GM18508 (cell line): ENCODE data around the gene JAG2.

Source experiments
- ATAC-seq: cut with Tn5 transposase; IDR thresholded peaks from one replicate; pipeline ENCODE4 v1.9.1; 2021; ENCODE audit warnings: moderate number of reproducible peaks; ENCODE audit not compliant: insufficient read depth, unreplicated experiment

JAG2 gene

DNA sequence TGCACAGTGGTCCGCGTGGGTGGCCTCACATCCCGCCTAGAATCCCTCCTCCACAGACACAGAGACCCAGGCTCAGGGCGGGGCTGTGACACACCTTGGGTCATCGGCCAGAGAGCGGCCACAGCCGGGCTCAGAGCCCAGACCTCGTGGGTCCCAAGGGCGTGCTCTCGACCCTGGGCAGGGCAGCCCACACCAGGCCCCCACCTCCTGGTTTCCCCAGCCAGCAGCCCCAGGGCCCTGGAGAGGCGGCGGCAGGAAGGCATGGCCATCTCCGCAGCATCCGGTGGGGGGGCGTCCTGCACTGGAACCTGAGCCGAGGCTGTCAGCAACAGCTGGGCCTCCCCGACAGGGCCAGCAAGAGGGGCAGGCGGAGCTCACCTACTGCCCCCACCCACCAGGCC lies 15.2 kb downstream of the JAG2 start:
- ATAC-seq, result no peak

DNA sequence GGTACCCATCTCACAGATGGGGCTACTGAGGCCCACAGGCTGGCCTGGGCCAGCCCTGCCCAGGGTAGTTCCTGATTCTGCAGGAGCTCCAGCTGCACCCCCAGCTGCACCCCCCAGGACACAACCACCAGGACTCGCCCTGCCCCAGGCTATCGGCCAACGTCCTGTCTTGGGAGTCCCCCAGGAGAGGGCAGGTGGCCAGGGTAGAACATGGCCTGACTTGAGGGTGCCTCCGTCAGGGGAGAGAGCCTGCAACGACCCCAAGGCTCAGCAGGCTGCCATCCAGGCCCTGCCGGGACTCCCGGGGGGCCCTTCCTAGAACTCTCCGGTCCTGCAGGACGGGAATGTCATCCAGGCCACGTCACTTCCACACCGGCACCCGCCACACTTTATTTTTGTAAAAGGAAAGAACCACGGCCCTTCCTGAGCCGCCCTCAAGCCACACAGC lies 15.8 kb downstream of the JAG2 start:
- no peak for ATAC-seq

DNA sequence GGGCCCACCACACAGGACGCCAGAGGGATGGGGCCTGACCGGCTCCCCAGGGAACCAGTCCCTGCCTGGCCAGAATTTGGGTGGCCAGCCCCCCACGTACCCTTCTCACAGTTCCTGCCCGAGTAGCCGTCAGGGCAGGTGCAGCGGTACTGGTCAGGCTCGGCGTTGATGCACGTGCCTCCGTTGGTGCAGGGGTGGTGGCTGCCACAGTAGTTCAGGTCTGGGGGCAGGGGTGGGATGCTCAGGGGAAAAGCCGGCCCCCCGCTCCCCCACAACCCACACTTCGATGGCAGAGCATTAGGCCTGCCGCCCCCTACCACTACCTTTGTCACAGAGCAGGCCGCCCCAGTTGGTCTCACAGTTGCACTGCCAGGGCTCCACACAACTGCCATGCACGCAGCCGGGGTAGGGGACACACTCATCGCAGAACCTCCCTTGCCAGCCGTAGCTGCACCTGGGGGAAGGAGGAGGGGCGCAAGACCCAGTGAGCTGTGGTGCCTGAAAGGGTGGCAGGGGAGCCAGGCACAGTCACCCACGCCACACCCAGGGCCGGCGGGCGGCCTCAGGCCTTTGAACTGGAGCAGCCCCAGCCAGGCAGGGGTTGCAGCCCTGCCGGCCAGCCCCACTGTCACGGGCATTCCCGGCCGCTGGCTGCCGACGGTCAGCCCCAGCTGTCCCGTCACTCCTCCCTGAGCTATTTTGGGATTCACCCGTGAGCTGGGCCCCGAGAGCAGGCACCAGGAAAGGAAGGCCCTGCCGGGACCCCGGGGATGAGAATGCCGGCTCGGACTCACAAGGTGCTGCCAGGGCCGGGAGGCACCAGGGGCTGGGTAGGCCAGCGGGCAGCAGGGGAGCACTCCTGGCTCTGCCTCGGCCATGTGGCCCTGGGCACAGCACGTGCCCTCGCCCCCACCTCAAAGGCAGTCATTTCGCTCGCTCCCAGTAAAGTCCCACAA lies 16.5 kb downstream of the JAG2 start:
- no peak for ATAC-seq

DNA sequence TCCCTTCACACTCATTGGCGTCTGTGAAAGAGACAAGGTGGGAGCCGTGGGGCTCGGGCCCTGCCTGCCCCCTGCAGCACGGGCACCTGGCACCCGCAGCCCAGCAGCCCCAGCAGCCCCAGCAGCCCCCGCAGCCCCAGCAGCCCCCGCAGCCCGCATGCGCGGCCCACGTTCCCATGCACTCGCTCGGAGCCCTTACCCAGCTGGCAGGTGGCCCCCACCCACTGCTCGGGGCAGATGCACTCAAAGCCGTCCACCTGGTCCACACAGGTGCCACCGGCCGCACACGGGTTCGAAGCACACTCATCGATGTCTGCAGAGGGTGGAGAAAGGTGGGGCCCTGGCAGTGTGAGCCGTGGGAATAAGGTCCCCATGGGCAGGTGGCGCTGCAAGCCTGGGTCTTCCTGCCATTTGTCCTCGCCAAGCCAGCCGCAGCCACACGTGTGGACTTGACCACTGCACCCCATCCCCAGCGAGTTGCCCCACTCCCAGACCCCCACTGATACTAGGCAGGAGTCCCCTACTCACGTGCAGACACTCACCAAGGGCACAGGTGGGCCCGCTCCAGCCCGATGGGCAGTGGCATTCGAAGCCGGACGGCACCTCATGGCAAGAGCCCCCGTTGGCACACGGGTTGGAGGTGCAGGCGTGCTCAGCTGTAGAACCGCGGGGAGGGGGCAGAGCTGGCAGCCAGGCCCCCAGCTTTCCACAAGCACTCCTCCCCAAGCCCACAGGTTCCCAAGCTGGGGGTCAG lies 17.3 kb downstream of the JAG2 start:
- ATAC-seq, result no peak

DNA sequence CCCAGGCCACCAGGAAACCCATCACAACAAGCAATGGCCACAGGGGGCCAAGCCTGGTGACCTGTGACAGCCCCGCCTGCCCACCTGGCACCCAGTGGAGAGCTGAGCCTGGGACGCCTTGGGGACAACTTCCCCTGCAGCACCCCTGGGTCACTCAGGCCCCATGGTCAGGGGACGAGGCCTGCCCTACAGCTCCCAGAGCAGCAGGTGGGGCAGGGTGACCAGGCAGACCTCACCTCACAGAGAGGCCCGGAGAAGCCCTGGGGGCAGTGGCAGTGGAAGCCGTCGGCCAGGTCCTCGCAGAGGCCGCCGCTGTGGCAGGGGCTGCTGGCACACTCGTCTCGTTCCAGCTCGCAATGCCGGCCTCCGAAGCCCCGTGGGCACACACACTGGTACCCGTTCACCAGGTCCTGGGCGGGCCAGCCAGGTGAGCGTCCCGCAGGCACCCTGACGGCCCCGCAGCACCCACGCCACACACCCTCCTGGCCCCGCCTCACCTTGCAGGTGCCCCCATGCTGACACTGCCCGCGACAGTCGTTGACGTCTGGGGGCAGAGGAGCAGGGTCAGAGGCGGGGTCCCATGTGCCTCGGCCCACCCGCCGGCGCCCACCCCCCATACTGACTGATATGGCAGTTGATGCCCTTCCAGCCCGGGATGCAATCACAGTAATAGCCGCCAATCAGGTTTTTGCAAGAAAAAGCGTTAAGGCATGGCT lies 18.1 kb downstream of the JAG2 start:
- ATAC-seq, result no peak

DNA sequence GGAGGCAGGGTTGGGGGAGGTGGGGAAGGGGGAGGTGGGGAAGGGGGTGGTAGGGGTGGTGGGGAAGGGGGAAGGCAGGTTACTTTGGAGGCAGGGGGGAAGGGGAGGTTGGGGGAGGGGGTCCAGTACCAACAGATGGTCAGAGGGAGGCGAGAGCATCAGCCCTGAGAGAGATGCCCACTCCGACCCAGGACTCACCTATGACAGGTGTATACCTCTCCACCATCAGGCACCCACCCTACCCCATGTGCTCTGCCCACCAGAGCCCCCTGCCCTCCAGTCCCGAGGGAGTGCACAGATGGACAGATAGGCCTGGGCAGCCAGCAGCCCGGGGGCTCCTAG lies 18.6 kb downstream of the JAG2 start:
- no peak for ATAC-seq

DNA sequence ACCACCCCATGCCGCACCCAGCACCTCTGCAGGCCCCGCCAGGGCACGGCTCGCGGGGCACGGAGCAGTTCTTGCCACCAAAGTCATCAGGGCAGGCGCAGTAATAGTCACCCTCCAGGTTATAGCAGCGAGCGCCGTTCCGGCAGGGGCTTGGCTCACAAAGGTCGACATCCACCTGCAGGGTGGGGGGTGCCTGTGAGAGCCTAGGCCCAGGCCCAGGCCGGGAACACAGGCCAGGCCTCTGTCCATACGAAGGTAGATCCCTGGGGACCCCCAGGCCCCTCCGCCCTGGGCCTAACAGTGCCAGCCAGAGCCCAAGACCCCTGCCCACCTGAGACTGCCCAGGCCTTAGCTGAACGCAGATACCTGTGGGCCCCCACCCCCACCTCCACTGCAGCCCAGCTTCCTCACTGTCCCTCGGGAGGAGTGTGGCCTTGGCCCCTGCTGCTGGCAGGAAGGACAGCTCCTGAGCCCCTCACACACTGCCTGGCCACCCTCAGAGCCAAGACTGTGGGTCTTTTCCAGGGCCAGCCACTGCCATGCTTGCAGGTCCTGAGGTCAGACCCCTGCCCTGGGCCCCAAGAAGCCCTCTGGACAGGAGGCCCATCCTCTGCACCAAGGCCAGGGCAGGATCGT lies 19.3 kb downstream of the JAG2 start:
- no peak for ATAC-seq

DNA sequence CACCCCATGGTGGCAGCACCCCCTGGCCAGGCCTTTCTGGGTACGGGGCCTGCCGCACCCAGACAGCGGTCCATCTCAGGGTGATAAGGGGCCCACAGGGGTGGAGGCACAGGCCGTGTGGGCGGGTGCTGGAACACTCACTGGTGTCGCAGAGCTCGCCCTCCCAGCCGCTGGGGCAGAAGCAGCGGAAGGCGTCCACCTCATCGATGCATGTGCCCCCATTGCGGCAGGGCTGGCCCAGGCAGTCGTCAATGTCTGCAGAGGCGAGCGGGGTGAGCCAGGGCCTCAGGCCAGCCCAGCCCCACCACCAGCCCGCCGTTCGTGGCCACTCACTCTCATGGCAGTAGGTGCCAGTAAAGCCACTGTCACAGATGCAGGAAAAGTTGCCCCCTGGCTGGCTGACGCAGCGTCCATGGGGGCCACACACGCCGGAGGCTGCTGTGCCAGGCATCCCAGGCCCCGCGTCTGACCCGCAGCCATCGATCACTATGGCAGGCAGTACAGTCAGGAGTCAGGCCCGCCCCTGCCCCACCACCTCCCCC lies 19.9 kb downstream of the JAG2 start:
- ATAC-seq, result no peak

DNA sequence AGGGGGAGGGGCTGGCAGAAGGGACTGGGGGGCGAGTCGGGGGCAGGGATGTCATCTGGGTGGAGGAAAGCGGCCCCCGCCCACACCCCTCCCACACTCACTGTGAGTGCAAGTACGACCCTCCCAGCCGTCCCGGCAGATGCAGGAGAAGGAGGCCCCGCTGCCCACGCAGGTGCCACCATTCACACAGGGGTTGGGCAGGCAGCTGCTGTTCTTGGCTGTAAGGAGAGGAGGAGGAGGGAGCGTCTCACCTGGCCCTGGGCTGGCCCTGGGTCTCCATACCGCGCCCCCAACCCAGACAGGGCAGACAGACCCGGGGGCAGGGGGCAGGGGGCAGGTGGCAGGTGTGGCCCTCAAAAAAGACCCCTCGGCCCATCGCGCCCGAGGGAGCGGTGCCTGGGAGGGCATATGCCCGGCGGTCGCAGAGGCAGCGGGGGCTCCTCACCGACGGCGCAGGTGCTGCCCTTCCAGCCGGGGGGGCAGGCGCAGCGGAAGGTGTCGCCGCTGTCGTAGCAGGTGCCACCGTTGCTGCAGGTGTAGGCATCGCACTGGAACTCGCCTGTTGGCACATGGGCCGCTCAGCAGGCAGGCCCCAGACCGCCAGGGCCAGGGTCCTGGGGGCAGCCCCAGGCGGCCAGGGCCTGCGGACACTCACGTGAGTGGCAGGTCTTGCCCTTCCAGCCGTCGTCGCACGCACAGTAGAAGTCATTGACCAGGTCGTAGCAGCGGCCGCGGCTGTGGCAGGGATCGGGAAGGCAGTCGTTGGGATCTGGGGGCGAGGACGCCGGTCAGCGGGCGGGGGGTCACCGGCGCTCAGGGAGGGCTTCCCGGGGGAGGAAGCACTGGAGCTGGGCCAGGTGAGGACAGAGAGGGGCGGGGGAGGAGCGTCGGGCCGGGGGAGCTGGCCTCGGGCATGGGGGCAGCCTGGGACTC lies 20.6 kb downstream of the JAG2 start:
- ATAC-seq, result no peak

DNA sequence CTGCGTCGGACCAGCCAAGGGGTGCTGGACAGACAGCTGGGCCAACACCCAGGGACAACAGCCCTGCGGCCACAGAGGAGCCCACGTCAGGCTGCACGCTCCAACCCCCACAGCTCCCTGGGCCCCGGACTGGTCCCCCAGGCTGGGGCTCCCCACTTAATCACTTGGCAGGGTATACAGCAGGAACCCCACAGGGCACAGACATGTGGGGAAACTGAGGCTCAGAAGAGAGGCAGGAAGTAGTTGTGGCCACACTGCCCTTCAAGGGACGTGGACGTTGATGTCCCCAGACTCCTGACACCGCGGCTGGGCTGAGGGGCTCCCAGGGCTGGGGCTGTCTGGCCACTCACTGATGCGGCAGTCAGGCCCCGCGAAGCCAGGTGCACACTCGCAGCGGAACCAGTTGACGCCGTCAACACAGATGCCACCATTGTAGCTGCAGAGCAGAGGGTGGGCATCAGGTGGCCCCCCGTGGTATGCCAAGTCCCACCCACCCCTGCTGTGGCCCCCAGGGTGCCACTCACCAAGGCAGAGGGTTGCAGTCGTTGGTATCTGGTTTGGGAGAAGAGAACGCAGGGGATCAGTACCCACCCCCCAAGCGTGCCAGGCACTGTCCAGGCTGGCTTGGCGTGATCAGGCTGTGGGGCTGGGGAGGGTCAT lies 21.5 kb downstream of the JAG2 start:
- ATAC-seq, result no peak

DNA sequence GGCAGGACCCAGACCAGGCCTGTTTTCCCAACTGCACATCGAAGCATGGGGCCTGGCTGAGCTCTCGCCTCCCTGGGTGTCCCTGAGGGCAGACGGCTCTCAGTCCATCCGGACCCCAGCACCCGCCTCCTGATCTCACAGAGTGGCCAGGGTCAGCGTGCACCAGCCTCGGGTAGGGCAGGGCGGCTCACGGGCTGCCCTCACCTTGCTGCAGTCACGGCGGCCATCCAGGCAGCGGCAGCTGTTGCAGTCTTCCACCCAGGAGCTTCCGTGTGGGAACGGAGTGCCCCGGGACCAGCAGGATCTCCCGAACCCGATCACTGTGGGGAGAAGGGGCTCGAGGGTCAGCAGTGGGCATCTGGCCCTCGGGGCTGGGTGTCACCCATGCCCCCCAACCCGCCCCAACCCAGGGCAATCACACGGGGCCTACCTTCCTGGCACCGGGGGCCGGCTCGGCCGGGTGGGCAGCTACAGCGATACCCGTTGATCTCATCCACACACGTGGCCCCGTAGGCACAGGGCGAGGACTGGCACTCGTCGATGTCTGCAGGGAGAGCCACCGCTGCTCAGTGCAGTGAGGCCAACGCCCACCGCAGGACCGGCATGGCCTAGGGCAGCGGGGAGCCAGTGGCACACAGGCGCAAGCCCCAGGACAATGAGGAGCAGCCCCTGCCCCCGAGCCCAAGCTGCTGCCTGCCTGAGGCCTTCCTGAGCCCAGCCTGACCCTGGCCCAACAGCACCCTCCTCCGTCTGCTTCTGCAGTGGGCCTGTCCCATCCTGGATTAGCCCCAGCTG lies 22.2 kb downstream of the JAG2 start:
- no peak for ATAC-seq

DNA sequence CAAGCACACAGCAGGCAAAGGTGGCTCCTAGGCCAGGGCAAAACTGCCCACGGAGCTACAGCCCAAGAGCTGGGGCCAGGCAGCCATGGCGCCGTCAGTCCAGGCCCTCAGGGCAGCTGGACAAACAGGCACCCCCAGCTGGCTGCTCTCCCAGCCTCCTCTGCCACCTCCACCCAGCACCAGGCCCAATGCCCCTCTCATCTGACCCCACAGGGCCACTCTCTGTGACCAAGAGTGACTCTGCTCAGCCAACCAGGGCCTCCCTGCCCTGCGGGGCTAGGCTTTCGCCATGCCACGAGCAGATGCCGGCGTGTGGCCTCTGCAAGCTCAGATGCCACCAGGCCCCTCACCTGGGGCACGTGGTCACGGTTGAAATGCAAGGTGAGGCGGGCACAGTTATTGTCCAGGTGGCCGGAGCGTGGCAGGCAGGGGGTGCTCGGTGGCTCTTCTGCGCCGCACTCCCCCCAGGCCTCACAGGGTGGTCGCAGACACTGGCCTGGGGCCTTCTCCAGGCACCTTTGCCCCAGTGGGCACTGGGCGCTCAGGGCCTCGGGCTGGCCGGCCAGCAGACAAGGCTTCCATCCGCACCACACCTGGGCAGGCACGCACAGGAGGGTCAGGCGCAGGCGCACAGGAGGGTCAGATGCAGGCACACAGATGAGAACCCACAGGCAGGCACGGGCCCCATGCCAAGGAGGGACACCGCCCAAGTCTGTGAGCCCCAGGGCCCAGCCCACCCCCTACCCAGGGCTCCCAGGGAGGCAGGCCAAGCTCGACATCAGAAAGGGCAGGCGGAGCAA lies 23.0 kb downstream of the JAG2 start:
- ATAC-seq, result no peak

DNA sequence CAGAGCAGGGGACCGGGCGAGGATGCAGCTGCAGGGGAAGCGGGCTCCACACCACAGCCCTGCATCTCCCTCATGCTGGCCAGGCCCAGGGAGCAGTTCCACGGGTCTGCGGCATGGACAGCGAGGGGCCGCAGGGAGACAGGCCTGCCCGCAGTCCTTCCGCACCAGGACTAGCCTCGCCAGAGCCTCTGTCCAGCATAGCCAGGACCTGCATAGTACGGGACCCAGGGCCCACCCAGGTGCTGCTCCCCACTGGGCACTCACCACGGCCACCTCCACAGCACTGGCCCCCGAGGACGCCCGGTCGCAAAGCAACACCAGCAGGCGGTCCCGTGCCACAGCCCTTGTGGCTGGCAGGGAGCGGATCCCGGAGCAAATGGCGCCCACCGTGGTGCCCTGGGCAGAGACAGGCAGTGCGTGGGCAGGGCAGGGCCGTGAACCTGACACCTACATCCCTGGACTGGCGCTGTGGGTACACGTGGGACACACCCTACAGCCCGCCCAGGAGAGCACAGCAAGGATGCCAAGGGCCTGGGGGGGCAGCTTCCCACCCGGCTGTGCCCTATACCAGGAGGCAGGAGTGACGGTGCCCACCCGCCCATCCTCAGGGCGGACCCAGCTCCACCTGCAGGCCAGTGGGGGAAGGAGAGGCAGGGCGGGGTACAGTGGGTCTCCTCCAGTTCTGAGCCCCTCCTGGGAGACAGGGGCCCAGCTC lies 23.8 kb downstream of the JAG2 start:
- ATAC-seq, result no peak

DNA sequence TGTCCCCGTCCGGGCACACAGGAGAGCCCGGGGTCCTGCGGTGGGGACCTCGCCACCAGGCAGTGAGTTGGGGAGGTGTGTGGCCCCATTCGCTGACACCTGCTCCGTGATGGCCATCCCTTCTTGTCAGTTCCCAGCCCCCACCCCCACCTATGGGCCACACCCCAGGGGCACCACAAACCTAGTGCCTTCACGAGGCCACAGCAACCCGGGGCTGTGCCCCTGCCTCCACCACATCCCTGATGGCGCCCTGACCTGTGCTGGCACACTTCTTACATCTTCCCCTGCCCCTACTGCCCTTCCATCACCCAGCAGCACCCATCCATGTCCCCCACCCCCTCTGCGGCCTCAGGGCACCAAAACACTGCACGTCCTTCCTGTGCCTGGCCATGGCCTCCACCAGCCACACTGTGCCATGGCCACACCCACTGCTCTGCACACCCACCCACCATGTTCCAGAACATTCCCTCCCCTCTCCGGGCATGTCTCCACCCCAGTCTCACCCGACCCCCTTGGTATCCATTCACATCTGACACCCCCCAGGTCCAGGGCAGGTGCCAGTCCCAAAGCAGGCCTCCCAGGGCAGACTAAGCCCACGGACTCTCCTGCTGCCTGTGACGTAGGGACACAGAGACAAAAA lies 24.4 kb downstream of the JAG2 start:
- no peak for ATAC-seq

DNA sequence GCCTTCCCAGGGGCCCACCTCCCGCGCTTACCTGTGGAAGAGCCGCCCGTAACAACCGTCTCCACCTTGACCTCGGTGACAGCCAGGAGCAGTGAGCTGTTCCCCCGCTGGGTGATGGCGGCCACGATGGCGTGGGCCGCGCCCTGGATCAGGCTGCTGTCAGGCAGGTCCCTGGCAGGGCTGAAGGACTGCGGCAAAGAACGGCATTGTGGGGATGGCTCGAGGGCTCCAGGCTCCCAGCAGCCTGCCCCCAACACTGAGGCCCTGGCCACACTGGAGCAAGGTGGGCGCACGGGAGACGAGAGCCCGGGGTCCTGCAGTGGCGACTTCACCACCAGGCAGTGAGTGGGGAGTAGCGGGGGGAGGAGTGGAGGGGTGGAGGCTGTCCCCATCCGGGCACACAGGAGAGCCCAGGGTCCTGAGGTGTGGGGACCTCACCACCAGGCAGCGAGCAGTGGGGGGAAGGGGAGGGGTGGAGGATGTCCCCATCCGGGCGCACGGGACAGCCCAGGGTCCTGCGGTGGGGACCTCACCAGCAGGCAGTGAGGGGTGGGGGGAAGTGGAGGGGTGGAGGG lies 25.0 kb downstream of the JAG2 start:
- ATAC-seq, result no peak
